GM12873 (cell line): ENCODE data around the gene OR10A4.

Experiments
- TF ChIP-seq, protein P1 (sequence below): IDR thresholded peaks from 2 replicates; pipeline ENCODE4 v1.5.1; 2012; ENCODE audit warnings: low read depth, mild to moderate bottlenecking, moderate library complexity, low read length, control low read depth; ENCODE audit not compliant: insufficient read depth; ENCODE audit errors: missing control alignments

The OR10A4 gene

DNA sequence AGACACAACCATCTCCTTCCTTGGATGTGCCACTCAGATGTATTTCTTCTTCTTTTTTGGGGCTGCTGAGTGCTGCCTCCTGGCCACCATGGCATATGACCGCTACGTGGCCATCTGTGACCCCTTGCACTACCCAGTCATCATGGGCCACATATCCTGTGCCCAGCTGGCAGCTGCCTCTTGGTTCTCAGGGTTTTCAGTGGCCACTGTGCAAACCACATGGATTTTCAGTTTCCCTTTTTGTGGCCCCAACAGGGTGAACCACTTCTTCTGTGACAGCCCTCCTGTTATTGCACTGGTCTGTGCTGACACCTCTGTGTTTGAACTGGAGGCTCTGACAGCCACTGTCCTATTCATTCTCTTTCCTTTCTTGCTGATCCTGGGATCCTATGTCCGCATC, 489 bp downstream of the OR10A4 start:
- TF ChIP-seq, protein P1, sequence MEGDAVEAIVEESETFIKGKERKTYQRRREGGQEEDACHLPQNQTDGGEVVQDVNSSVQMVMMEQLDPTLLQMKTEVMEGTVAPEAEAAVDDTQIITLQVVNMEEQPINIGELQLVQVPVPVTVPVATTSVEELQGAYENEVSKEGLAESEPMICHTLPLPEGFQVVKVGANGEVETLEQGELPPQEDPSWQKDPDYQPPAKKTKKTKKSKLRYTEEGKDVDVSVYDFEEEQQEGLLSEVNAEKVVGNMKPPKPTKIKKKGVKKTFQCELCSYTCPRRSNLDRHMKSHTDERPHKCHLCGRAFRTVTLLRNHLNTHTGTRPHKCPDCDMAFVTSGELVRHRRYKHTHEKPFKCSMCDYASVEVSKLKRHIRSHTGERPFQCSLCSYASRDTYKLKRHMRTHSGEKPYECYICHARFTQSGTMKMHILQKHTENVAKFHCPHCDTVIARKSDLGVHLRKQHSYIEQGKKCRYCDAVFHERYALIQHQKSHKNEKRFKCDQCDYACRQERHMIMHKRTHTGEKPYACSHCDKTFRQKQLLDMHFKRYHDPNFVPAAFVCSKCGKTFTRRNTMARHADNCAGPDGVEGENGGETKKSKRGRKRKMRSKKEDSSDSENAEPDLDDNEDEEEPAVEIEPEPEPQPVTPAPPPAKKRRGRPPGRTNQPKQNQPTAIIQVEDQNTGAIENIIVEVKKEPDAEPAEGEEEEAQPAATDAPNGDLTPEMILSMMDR: no peak

DNA sequence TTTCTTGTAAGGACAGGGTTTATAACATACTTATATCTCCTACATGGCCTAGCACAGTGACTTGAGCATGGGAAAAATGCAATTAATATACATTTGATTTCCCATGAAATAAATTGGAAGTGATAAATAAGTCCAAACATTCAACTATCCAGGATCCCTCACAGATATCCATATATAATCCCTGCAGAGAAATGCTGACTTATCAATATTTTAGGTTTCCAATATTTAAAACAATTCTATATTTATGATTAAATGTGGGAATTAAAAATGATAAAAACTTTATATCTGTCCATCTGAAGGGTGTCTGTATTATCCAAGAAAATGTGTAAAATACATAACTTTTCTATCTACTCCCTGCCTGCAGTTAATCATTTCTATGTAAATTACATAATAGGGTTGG, 6.3 kb downstream of the OR10A4 start:
- TF ChIP-seq, protein P1: no peak

DNA sequence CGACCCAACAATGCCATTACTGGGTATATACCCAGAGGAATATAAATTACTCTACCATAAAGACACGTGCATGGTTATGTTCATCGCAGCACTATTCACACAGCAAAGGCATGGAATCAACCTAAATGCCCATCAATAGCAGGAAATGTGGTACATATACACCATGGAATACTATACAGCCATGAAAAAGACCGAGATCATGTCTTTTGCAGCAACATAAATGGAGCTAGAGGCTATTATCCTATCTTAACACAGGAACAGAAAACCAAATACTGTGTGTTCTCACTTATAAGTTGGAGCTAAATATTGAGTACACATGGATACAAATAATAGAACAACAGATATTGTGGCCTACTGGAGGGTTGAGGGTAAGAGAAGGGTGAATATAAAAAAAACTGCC, 12.4 kb downstream of the OR10A4 start:
- TF ChIP-seq, protein P1: no peak

DNA sequence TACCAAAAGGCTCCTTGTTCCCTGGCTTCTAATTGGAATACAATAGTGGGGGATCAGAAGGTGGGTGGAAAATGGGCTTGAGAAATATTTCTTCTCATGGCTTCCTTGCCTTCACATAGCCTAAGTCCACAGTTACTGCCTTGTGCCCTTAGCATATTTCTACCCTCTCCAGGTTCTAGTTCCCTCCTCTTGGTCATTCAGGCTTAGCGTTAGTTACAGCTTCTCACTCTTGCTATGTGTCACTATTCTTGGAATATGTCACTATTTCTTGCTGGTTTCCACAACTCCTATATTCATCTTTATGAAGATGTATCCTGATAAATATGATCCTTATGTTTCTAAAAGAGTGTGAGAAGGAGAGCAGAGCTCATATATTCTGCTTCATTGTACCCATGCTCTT, 13.4 kb downstream of the OR10A4 start:
- TF ChIP-seq, protein P1: no peak

DNA sequence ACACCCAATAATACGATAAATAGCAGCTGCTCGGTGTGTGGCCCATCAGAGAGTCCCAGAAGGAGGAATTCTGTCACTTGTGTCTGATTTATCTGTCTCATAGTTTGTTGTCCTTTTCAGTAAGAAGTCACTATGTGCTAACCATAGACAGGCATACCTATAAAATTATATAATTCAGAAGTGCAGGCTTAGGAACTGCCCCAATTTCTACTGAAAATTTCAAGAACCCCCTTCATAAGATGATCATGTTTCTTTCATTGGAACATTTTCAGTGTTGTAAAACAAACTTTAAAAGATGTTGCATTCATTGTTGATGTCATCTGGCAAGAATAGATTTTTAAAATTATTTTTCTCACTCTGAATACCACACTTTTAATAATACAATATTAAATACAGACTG, 16.0 kb downstream of the OR10A4 start, which contains the start of gene OR2D2:
Gene OR2D2 (minus strand): TSS at position 101 of the 400 bp plus-strand sequence. CDS start 0 bp downstream, at position 101.
- TF ChIP-seq, protein P1: no peak

DNA sequence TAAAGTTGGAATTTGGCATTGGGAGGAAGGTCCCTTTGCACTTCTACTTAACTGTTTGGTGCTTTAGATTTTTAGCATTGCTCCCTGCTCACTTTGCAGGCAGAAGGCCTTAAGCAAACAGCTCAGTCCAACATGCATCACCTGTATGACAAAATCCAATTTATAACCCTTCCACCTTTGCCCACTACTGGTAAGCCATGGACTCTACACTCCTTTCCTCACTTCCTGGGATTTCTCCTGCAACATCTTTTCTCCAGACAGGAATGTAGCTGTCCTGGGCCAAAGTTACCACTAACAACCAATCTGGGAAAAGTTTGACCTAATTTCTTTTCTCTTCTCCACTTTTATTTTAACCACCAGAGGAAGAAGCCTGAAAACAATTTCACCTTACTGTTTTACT, 17.7 kb downstream of the OR10A4 start:
- TF ChIP-seq, protein P1: no peak

DNA sequence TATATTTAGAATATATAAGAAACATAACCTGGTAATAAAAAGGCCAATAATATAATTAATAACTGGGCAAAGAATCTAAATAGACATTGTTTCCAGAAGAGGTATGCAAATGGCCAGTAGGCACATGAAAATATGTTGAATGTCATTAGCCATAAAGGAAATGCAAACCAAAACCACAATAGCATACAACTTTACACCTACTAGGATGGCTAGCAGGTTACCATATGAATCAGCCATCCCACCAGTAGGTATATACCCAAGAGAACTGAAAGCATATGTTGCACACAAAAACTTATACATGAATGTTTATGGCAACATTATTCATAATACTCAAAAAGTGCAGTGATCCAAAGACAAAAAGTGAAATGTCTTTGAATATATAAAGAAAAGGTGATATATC, 18.6 kb downstream of the OR10A4 start:
- TF ChIP-seq, protein P1: no peak

DNA sequence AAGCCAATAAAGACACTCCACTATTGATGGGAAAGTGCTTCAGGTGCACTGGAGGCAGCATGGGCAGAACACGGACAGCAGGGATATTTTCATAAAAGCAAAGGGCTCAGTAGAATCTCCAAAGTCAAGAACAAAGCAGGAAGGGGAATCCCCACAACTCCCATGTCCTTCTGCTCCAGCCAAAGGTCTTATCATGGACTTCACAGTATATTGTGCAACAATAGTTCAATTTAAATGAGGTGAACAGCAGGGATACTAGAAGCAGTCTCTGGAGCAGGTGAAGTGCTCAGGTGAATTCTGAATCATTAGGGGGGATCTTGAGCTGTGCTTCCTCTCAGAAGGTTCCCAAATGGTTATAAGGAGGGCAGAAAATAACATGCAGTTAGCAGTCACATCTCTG, 22.5 kb downstream of the OR10A4 start:
- TF ChIP-seq, protein P1: no peak
